ENCODE results near the gene KANSL1. TPM values are rescaled to one million over a fixed set of nuclear protein-coding genes. Genes with fewer than 3 reads are reported as not detected.

Gene KANSL1
- total and polyA plus RNA-seq, 2 experiments from 2014 or later: 49.0 to 206 TPM

DNA sequence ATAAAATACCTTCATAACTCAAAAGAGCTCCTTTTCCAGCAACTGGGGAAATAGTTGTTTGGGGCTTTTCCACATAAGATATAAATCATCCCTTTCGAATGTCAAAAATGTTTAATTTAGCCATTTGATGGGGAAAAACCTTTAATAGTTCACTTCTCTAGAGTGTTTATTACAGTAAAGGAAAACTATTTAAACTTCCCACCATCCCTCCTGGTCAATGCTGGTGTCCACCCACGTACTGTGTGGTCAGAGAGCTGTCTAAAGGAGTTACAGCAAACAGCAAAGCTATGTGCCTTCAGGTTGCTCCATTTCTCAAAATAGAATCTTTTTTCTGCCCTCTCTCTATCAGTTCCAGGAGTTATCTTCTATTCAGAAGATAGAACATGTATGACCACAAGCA is 33.5 kb downstream of the KANSL1 start:
- no peaks in the 10 kb centered on the region for H3F3A ChIP-seq (replicated peaks; ENCODE audit: low read depth)
- H3K4me3 ChIP-seq: no peak overlapping the region
- H3K79me2 ChIP-seq (replicated peaks; ENCODE audit: insufficient read depth): peaks cover 100% of the 10 kb centered on the region
- Mint-ChIP-seq H3K4me3 (no peak overlapping the region), H3K27me3 (ENCODE audit: insufficient read depth, low read depth, poor library complexity) (peaks cover 3% of the 10 kb centered on the region), H3K9me3 (no peaks in the 10 kb centered on the region), H3K27ac (no peak overlapping the region), H3K36me3 (ENCODE audit: low read depth) (peaks cover 4% of the 10 kb centered on the region; the same call in 2 of the 3 replicates), H3K4me1 (peaks cover 67% of the 10 kb centered on the region)
- H4K20me1 ChIP-seq (replicated peaks; ENCODE audit: insufficient read depth): peaks cover 98% of the 10 kb centered on the region
- TF ChIP-seq, protein P1, sequence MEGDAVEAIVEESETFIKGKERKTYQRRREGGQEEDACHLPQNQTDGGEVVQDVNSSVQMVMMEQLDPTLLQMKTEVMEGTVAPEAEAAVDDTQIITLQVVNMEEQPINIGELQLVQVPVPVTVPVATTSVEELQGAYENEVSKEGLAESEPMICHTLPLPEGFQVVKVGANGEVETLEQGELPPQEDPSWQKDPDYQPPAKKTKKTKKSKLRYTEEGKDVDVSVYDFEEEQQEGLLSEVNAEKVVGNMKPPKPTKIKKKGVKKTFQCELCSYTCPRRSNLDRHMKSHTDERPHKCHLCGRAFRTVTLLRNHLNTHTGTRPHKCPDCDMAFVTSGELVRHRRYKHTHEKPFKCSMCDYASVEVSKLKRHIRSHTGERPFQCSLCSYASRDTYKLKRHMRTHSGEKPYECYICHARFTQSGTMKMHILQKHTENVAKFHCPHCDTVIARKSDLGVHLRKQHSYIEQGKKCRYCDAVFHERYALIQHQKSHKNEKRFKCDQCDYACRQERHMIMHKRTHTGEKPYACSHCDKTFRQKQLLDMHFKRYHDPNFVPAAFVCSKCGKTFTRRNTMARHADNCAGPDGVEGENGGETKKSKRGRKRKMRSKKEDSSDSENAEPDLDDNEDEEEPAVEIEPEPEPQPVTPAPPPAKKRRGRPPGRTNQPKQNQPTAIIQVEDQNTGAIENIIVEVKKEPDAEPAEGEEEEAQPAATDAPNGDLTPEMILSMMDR (conservative IDR thresholded peaks at IDR 0.05; ENCODE audit: low read depth in 2 of 2): no peak
- TF ChIP-seq NANOG (IDR thresholded peaks at IDR 0.05; ENCODE audit: borderline replicate concordance): no peak
- TF ChIP-seq, protein P2, sequence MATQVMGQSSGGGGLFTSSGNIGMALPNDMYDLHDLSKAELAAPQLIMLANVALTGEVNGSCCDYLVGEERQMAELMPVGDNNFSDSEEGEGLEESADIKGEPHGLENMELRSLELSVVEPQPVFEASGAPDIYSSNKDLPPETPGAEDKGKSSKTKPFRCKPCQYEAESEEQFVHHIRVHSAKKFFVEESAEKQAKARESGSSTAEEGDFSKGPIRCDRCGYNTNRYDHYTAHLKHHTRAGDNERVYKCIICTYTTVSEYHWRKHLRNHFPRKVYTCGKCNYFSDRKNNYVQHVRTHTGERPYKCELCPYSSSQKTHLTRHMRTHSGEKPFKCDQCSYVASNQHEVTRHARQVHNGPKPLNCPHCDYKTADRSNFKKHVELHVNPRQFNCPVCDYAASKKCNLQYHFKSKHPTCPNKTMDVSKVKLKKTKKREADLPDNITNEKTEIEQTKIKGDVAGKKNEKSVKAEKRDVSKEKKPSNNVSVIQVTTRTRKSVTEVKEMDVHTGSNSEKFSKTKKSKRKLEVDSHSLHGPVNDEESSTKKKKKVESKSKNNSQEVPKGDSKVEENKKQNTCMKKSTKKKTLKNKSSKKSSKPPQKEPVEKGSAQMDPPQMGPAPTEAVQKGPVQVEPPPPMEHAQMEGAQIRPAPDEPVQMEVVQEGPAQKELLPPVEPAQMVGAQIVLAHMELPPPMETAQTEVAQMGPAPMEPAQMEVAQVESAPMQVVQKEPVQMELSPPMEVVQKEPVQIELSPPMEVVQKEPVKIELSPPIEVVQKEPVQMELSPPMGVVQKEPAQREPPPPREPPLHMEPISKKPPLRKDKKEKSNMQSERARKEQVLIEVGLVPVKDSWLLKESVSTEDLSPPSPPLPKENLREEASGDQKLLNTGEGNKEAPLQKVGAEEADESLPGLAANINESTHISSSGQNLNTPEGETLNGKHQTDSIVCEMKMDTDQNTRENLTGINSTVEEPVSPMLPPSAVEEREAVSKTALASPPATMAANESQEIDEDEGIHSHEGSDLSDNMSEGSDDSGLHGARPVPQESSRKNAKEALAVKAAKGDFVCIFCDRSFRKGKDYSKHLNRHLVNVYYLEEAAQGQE (IDR thresholded peaks at IDR 0.05; ENCODE audit: unreplicated experiment): no peak
- no peak for TF ChIP-seq ZNF331 (CRISPR knock-in tag; IDR thresholded peaks at IDR 0.05; ENCODE audit: low read depth)
- no peak for TF ChIP-seq JUNB (IDR thresholded peaks at IDR 0.05; ENCODE audit: unreplicated experiment)
- TF ChIP-seq POLR2AphosphoS5 (IDR thresholded peaks at IDR 0.05; ENCODE audit: low read depth): no peak
- TF ChIP-seq, protein P3, sequence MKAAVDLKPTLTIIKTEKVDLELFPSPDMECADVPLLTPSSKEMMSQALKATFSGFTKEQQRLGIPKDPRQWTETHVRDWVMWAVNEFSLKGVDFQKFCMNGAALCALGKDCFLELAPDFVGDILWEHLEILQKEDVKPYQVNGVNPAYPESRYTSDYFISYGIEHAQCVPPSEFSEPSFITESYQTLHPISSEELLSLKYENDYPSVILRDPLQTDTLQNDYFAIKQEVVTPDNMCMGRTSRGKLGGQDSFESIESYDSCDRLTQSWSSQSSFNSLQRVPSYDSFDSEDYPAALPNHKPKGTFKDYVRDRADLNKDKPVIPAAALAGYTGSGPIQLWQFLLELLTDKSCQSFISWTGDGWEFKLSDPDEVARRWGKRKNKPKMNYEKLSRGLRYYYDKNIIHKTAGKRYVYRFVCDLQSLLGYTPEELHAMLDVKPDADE (IDR thresholded peaks at IDR 0.05): no peak
- no peak for TF ChIP-seq CREB1 (CRISPR knock-in tag; IDR thresholded peaks at IDR 0.05; ENCODE audit: low read depth)
- no peak for TF ChIP-seq EZH2phosphoT487 (IDR thresholded peaks at IDR 0.05; ENCODE audit: unreplicated experiment)
- TF ChIP-seq, protein P4, sequence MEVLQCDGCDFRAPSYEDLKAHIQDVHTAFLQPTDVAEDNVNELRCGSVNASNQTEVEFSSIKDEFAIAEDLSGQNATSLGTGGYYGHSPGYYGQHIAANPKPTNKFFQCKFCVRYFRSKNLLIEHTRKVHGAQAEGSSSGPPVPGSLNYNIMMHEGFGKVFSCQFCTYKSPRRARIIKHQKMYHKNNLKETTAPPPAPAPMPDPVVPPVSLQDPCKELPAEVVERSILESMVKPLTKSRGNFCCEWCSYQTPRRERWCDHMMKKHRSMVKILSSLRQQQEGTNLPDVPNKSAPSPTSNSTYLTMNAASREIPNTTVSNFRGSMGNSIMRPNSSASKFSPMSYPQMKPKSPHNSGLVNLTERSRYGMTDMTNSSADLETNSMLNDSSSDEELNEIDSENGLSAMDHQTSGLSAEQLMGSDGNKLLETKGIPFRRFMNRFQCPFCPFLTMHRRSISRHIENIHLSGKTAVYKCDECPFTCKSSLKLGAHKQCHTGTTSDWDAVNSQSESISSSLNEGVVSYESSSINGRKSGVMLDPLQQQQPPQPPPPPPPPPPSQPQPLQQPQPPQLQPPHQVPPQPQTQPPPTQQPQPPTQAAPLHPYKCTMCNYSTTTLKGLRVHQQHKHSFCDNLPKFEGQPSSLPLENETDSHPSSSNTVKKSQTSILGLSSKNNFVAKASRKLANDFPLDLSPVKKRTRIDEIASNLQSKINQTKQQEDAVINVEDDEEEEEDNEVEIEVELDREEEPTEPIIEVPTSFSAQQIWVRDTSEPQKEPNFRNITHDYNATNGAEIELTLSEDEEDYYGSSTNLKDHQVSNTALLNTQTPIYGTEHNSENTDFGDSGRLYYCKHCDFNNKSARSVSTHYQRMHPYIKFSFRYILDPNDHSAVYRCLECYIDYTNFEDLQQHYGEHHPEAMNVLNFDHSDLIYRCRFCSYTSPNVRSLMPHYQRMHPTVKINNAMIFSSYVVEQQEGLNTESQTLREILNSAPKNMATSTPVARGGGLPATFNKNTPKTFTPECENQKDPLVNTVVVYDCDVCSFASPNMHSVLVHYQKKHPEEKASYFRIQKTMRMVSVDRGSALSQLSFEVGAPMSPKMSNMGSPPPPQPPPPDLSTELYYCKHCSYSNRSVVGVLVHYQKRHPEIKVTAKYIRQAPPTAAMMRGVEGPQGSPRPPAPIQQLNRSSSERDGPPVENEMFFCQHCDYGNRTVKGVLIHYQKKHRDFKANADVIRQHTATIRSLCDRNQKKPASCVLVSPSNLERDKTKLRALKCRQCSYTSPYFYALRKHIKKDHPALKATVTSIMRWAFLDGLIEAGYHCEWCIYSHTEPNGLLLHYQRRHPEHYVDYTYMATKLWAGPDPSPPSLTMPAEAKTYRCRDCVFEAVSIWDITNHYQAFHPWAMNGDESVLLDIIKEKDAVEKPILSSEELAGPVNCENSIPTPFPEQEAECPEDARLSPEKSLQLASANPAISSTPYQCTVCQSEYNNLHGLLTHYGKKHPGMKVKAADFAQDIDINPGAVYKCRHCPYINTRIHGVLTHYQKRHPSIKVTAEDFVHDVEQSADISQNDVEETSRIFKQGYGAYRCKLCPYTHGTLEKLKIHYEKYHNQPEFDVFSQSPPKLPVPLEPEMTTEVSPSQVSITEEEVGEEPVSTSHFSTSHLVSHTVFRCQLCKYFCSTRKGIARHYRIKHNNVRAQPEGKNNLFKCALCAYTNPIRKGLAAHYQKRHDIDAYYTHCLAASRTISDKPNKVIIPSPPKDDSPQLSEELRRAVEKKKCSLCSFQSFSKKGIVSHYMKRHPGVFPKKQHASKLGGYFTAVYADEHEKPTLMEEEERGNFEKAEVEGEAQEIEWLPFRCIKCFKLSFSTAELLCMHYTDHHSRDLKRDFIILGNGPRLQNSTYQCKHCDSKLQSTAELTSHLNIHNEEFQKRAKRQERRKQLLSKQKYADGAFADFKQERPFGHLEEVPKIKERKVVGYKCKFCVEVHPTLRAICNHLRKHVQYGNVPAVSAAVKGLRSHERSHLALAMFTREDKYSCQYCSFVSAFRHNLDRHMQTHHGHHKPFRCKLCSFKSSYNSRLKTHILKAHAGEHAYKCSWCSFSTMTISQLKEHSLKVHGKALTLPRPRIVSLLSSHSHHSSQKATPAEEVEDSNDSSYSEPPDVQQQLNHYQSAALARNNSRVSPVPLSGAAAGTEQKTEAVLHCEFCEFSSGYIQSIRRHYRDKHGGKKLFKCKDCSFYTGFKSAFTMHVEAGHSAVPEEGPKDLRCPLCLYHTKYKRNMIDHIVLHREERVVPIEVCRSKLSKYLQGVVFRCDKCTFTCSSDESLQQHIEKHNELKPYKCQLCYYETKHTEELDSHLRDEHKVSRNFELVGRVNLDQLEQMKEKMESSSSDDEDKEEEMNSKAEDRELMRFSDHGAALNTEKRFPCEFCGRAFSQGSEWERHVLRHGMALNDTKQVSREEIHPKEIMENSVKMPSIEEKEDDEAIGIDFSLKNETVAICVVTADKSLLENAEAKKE (CRISPR knock-in tag; IDR thresholded peaks at IDR 0.05): no peak
- TF ChIP-seq ZNF114 (CRISPR knock-in tag; IDR thresholded peaks at IDR 0.05): no peak
- no peak for TF ChIP-seq STAT1 (IDR thresholded peaks at IDR 0.05; ENCODE audit: unreplicated experiment)
- no peak for TF ChIP-seq EZH2 (IDR thresholded peaks at IDR 0.05; ENCODE audit: low read depth, unreplicated experiment)
- ATAC-seq (no peak), DNase-seq (ENCODE audit: low spot score) (no peak)
- no peaks in the 10 kb centered on the region for H3K9me2 ChIP-seq (ENCODE audit: insufficient read depth)
- no peak overlapping the region for H3K27ac ChIP-seq (ENCODE audit: low read depth)
- H3K4me2 ChIP-seq: no peak overlapping the region
- H3K27me3 ChIP-seq (ENCODE audit: insufficient read depth): no peaks in the 10 kb centered on the region
- peaks cover 80% of the 10 kb centered on the region for H3K4me1 ChIP-seq (ENCODE audit: insufficient read depth)
- H3K36me3 ChIP-seq (ENCODE audit: insufficient read depth): no peaks in the 10 kb centered on the region
- H2AFZ ChIP-seq: no peak overlapping the region
